NOMO-1 treated with DMSO at 0.1 percent for 48 hours (cell line): ENCODE results near the gene ARHGAP20.
"Not testable (repeated sequence)": the region's sequence is repeated elsewhere in the genome, so short reads cannot be mapped to it uniquely, and the experiment has no call there.

ENCODE experiments used
- DNase-seq: peaks from one replicate; lab custom pipeline; 2025; ENCODE audit not compliant: unreplicated experiment; lab: John Stamatoyannopoulos, UW

ARHGAP20 gene

GRCh38 chr11:110619366-110619765 lies 92.9 kb downstream of the ARHGAP20 start:
- DNase-seq: not testable (repeated sequence)

- DNase-seq: no peak
Measured at GRCh38 chr11:110614031-110614430, 98.2 kb downstream of the ARHGAP20 start.

DNA sequence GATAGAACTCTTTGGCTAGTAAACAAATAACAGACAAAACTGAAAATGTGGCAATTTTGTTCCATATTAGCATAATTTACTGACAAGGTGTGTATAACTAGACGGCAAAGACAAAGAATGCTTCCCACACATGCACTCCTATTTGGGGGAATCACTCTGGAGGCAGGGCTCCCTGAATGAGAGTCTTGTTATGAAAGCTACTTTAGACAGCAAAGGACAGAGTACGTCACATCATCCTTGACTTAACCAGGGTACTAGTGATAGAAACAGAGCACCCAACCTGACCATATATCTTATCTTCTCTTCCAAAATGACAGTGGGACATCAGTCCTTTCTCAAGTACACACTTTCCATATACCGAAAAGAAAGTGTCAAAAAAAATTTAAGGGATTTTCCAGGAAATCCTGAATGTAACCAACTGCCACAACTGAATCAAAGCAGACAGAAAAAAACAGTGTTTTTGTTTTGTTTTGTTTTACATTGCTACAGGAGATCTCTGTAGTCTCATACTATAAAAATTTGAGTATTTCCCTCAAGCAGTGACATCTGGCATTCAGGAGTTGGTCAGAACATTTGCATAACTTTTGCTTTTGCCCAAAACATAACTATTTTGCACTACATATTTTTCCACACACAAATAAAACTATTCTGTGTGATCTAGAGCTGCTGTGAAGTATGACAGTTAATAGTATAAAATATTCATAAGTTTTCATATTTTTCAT lies 98.9 kb downstream of the ARHGAP20 start:
- no peak for DNase-seq

DNA sequence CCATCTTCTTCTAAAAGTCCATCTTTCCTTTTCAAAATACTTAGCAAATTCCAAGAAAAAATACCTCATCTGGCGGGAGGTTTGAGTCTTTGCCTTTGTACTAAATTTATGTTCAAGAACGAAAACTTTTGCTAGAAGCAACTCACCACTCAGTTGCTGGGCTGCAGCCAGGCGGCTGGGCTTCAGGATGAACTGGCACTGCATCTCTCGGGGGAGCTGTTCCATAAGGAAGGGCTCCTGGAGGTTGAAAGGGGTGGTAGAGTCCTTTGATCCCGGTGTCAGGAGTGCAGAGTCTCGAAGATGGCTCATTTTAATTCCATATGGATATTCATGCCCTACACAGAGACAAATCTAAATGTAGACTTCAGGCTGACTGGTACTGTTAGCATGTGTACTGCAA lies 105.8 kb downstream of the ARHGAP20 start:
- DNase-seq: no peak

GRCh38 chr11:110601936-110602335 lies 110.3 kb downstream of the ARHGAP20 start:
- no peak for DNase-seq

- DNase-seq: no peak
Measured at GRCh38 chr11:110600322-110600721, 111.9 kb downstream of the ARHGAP20 start.

- DNase-seq: no peak
Measured at GRCh38 chr11:110599207-110599606, 113.0 kb downstream of the ARHGAP20 start.

- DNase-seq: no peak
Measured at GRCh38 chr11:110598725-110599124, 113.5 kb downstream of the ARHGAP20 start.

DNA sequence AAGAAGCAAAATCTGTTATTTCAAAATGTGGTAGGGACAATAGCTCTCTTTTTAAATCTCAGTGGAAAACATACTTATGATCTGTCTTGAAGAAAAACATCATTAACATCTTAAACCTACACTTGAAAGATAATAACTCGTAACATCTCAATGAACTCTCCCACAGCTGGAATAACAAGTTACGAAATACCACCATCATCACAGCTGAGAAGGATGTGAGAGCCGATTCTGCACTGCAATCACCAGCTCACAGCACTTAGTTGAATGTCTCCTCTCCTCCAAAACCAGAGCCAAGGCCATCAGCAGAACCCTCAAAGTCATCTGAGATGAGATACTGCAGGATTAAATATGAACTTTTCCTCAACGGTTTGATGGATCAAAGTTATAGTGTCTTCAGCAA lies 124.3 kb downstream of the ARHGAP20 start:
- DNase-seq: no peak

- DNase-seq: no peak
Measured at GRCh38 chr11:110587129-110587528, 125.1 kb downstream of the ARHGAP20 start.

GRCh38 chr11:110584150-110584549 lies 128.1 kb downstream of the ARHGAP20 start:
- no peak for DNase-seq

- no peak for DNase-seq
Measured at GRCh38 chr11:110582728-110583432, 129.4 kb downstream of the ARHGAP20 start.

- DNase-seq: no peak
Measured at GRCh38 chr11:110580571-110580970, 131.7 kb downstream of the ARHGAP20 start.

GRCh38 chr11:110573411-110573810 lies 138.8 kb downstream of the ARHGAP20 start:
- no peak for DNase-seq

GRCh38 chr11:110571081-110571720 lies 141.0 kb downstream of the ARHGAP20 start:
- peak; percentile 41 for DNase-seq

GRCh38 chr11:110566577-110566976 lies 145.7 kb downstream of the ARHGAP20 start:
- DNase-seq: no peak

- peak; percentile 70 for DNase-seq
Measured at GRCh38 chr11:110565357-110566336, 146.6 kb downstream of the ARHGAP20 start.

DNA sequence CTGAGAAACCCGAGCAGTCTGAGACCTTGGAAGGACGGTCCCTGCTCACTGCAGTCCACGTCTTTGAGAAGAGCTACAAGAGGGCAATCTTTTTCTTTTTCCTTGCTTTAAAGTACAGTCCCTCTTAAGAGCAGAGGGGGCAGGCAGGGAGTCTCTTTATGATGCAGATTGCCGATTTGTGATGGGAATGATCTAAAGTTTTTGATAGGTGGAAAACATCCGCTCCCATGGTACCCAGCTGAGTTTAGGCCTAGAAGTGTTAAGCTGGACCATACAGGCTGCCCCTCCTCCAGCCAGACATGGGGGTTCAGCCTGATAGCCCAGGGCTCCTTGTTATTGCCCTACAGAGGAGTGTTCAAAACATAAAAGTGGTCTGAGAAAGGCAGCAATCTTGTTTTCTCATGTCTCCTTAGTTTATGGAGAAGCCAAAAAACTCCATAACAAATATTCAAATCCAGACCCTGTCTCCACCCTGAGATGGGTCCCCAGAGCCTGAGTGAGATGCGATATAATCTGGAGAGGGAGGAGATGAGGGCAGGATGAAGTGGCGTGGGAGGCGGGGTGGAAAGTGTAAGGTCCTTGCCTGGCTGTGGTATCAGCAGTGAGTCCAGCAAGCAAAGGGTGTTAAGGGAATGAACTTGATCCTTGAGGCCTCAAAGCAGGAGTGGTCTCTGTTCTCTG lies 147.4 kb downstream of the ARHGAP20 start:
- DNase-seq: no peak

DNA sequence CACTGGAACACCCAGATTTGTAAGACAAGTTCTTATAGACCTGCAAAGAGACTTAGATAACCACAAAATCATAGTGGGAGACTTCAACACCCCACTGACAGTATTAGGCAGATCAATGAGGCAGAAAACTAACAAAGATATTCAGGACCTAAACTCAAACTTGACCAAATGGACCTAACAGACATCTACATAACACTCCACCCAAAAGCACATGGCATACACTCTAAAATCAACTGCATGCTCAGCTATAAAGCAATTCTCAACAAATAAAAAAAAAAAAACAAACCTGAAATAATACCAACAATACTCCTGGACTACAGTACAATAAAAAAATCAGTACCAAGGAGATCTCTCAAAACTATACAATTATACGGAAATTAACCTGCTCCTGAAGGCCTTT lies 167.5 kb downstream of the ARHGAP20 start:
- no peak for DNase-seq

DNA sequence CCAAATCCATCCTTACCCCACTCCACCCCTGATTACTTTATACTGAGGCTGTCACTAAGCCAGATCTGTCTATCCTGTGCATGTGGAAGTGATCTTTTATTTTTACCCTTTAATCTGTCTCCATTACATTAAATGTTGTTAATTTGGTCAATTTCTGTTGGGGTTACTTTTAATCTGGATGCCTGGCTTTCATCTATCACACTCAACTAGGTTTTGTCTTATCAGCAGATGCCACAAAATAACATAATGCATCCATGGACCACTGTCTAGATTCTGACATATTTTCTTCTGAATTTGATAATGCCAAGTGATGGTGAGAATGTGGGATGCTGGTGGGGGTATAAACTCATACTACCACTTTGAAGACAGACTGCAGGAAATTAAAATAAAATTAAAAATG lies 174.1 kb downstream of the ARHGAP20 start:
- no peak for DNase-seq
